Fibroblast of villous mesenchyme (primary cell): ENCODE measurements around the gene AP1M1. TPM values are rescaled to one million over a fixed set of nuclear protein-coding genes. Genes with fewer than 3 reads are reported as not detected.
A peak's percentile ranks its signal among the peaks of the same experiment; 100 is the strongest.

Experiments used
- DNase-seq: peaks from one replicate; pipeline ENCODE4 v3.0.0-alpha.2; 2010; ENCODE audit warnings: low read depth
- H3K4me3 ChIP-seq: 2 replicates; pipeline ENCODE4 v1.5.1; 2011; ENCODE audit warnings: low read depth, mild to moderate bottlenecking, low read length
- CTCF ChIP-seq: IDR thresholded peaks from 2 replicates; pipeline ENCODE4 v1.5.1; 2012; ENCODE audit warnings: low read depth, mild to moderate bottlenecking, low read length; ENCODE audit not compliant: insufficient read depth
- total RNA-seq: library from RNA; depleted of rRNA; stranded (reverse); fragments of >200 nt; gene quantifications from 2 replicates; pipeline ENCODE4 v1.2.3, GENCODE V29; 2012

The AP1M1 gene
- total RNA-seq, 1 donor: 78.6 TPM

GRCh38 chr19:16234552-16235445 is 37.1 kb downstream of the AP1M1 start:
- TF ChIP-seq CTCF: no peak
- DNase-seq: no peak
- no peak overlapping the region for H3K4me3 ChIP-seq

GRCh38 chr19:16235811-16236652 is 38.3 kb downstream of the AP1M1 start:
- no peak for DNase-seq
- TF ChIP-seq CTCF: no peak
- no peak overlapping the region for H3K4me3 ChIP-seq

- peak; percentile 82 for DNase-seq
- no peak for TF ChIP-seq CTCF
- H3K4me3 ChIP-seq: no peak overlapping the region
Observed at GRCh38 chr19:16244091-16244490, 46.4 kb downstream of the AP1M1 start.

- TF ChIP-seq CTCF: peak; percentile 94
- DNase-seq: peak; percentile 78
- no peak overlapping the region for H3K4me3 ChIP-seq
Observed at GRCh38 chr19:16247353-16248182, 49.9 kb downstream of the AP1M1 start.

- H3K4me3 ChIP-seq: no peak overlapping the region
- no peak for TF ChIP-seq CTCF
Observed at GRCh38 chr19:16248380-16249023, 50.8 kb downstream of the AP1M1 start.

More at GRCh38 chr19:16248380-16249023, 50.8 kb downstream of the AP1M1 start:
- DNase-seq: no peak
